GM19438 (cell line): ENCODE measurements around the gene GPR142.

Experiments
- ATAC-seq: cut with Tn5 transposase; IDR thresholded peaks from one replicate; pipeline ENCODE4 v1.9.1; 2021; ENCODE audit warnings: low read depth; ENCODE audit not compliant: unreplicated experiment

The GPR142 gene

DNA sequence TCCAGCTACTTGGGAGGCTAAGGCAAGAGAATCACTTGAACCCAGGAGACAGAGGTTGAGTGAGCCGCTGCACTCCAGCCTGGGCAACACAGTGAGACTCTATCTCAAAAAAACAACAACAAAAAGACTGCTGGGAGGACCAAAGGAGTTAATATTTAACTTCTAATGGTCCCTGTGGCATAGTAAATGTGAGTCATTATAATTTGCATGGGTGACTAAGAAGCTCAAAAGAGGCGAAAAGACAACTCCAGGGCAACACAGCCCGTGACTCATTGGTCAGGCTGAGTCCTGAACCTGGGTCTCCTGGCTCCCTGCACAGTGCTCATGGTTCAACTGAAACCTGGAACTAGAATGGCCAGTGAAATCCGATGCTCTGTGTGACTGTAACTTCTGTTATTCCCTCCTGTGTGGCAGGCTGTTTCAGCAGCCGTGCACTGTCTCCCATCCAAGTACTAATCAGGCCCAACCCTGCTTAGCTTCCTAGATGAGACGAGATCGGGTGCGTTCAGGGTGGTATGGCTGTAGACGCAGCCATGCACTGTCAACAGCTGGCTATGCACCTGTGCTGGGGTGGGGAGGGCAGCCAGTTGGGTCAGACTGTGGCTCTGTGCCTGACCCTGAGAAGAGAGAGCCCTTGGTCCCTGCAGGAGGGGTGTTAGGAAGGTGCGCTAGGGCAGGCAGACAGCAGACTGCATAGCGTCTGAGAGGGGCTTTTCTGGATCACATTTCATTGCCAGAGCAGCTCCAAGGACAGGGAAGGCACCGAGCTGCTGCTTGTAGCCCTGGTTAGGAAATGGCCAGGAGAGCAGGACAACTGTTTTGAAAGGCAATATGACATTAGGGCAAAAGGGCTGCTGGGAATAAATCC, 50.1 kb downstream of the GPR142 start:
- ATAC-seq, result no peak

DNA sequence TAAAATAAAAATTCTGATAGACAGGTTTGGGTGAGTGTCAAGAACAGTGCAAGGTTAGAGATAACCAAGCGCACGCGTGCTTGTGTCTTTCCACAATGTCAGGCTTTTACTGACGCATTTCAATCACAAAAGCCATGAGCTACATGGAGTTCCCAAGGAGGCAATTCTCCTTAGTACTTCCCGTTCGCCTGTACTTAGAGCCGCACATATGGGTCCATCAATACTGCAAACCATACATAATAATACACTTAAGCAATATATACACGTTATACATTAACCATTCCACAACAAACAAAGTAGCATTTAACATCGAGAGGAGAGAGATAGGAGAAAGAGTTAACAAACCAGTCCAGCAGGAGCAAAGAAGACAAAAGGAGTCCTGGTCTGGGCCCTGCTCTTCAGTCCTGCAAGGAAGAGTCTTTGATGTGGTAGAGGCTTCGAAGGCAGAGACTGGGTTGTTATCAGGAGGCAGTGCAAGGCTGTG, 52.7 kb downstream of the GPR142 start:
- ATAC-seq, result no peak
